GM19468 (cell line): ENCODE data around the gene SEMA6B.

ENCODE experiments used
- ATAC-seq: cut with Tn5 transposase; IDR thresholded peaks from one replicate; pipeline ENCODE4 v1.9.1; 2021; ENCODE audit warnings: mild to moderate bottlenecking, moderate library complexity, moderate number of reproducible peaks; ENCODE audit not compliant: unreplicated experiment; ENCODE audit errors: extremely low read depth

Gene SEMA6B

GRCh38 chr19:4500841-4501591 lies 58.5 kb downstream of the SEMA6B start:
- ATAC-seq, result no peak

GRCh38 chr19:4499855-4500254 lies 59.6 kb downstream of the SEMA6B start:
- no peak for ATAC-seq

- no peak for ATAC-seq
These were observed 60.2 kb downstream of the SEMA6B start for GRCh38 chr19:4499318-4499717.

- ATAC-seq, result no peak
These were observed 60.8 kb downstream of the SEMA6B start for GRCh38 chr19:4498694-4499093.

GRCh38 chr19:4497770-4498389 lies 61.6 kb downstream of the SEMA6B start:
- no peak for ATAC-seq

- ATAC-seq, result no peak
These were observed 63.2 kb downstream of the SEMA6B start for GRCh38 chr19:4496304-4496703.

GRCh38 chr19:4495471-4495870 lies 64.0 kb downstream of the SEMA6B start:
- no peak for ATAC-seq

- ATAC-seq, result no peak
These were observed 64.8 kb downstream of the SEMA6B start for GRCh38 chr19:4494691-4495064.

- no peak for ATAC-seq
These were observed 65.4 kb downstream of the SEMA6B start for GRCh38 chr19:4493929-4494690.

- ATAC-seq, result no peak
These were observed 66.2 kb downstream of the SEMA6B start for GRCh38 chr19:4493104-4493928.
